OCI-LY7 (cell line): Measurements from ENCODE around the gene WDR48. TPM values are rescaled to one million over a fixed set of nuclear protein-coding genes. Genes with fewer than 3 reads are reported as not detected.

ENCODE experiments used
- BruUV-seq: library from RNA; stranded (reverse); fragments of 400-500 nt; replicated peaks from 2 replicates; lab custom pipeline; 2021; lab: Mats Ljungman, UMichigan
- CTCF ChIA-PET: fragments of 300-600 bp; sonication (Branson Sonifier 250); formaldehyde crosslinking; loops from one replicate; lab custom pipeline; 2022; ENCODE audit warnings: antibody characterized with exemption; ENCODE audit not compliant: unreplicated experiment; lab: Charles Lee
- POLR2A ChIA-PET: fragments of 300-600 bp; sonication (Branson Sonifier 250); formaldehyde crosslinking; loops from one replicate; lab custom pipeline; 2022; ENCODE audit warnings: antibody characterized with exemption; lab: Charles Lee
- DNase-seq: peaks from one replicate; pipeline ENCODE4 v3.0.0-alpha.2; 2015; ENCODE audit warnings: low spot score
- H2AFZ ChIP-seq: fragments of 200-600 bp; sonication (generic), shearing (Covaris generic); 2 replicates; pipeline ENCODE4 v1.6.1; 2014; ENCODE audit warnings: mild to moderate bottlenecking, antibody characterized with exemption, low read length, moderate library complexity
- H3K27ac ChIP-seq: fragments of 200-600 bp; sonication (generic); 2 replicates; pipeline ENCODE4 v1.5.1; 2014; ENCODE audit warnings: mixed run types, low read depth, mild to moderate bottlenecking, moderate library complexity, low read length, inconsistent platforms; ENCODE audit not compliant: poor library complexity, severe bottlenecking
- H3K36me3 ChIP-seq: fragments of 200-600 bp; sonication (generic); 2 replicates; pipeline ENCODE4 v1.6.1; 2014; ENCODE audit warnings: mild to moderate bottlenecking, antibody characterized with exemption, low read length, moderate library complexity, mixed read lengths; ENCODE audit not compliant: insufficient read depth
- H3K4me1 ChIP-seq: fragments of 200-600 bp; sonication (generic); 2 replicates; pipeline ENCODE4 v1.5.1; 2014; ENCODE audit warnings: mild to moderate bottlenecking, low read length; ENCODE audit not compliant: insufficient read depth, poor library complexity, severe bottlenecking
- H3K4me2 ChIP-seq: fragments of 200-600 bp; sonication (generic); 2 replicates; pipeline ENCODE4 v1.6.1; 2014; ENCODE audit warnings: mild to moderate bottlenecking, low read length
- H3K4me3 ChIP-seq: fragments of 200-600 bp; sonication (generic); 2 replicates; pipeline ENCODE4 v1.5.1; 2014; ENCODE audit warnings: mild to moderate bottlenecking, low read depth, low read length; ENCODE audit not compliant: poor library complexity, severe bottlenecking
- H3K79me2 ChIP-seq: fragments of 200-600 bp; sonication (generic); 2 replicates; pipeline ENCODE4 v1.6.1; 2016; ENCODE audit warnings: low read depth, mild to moderate bottlenecking, low read length, moderate library complexity, mixed read lengths; ENCODE audit not compliant: insufficient read depth
- H3K9me2 ChIP-seq: fragments of 200-600 bp; sonication (generic); 2 replicates; pipeline ENCODE4 v1.6.1; 2016; ENCODE audit warnings: mild to moderate bottlenecking, low read length, mixed read lengths; ENCODE audit not compliant: insufficient read depth
- H3K9me3 ChIP-seq: fragments of 200-600 bp; sonication (generic); 2 replicates; pipeline ENCODE4 v1.6.1; 2014; ENCODE audit warnings: mild to moderate bottlenecking, mixed run types, low read length, mixed read lengths
- H4K20me1 ChIP-seq: fragments of 200-600 bp; sonication (generic); 2 replicates; pipeline ENCODE4 v1.6.1; 2014; ENCODE audit warnings: mild to moderate bottlenecking, antibody characterized with exemption, low read length, moderate library complexity, mixed read lengths; ENCODE audit not compliant: insufficient read depth
- CTCF ChIP-seq: fragments of 200-600 bp; sonication (generic); conservative IDR thresholded peaks from 2 replicates; pipeline ENCODE4 v1.5.1; 2014; ENCODE audit warnings: mild to moderate bottlenecking, antibody characterized with exemption, low read length, moderate library complexity, mixed read lengths
- EZH2phosphoT487 ChIP-seq: fragments of 200-600 bp; sonication (generic); IDR thresholded peaks from 2 replicates; pipeline ENCODE4 v1.6.1; 2018; ENCODE audit warnings: low read depth, borderline replicate concordance, mild to moderate bottlenecking, mixed run types, antibody characterized with exemption, low read length, moderate library complexity, mixed read lengths
- intact Hi-C: fragments of 100-400 bp; cut with micrococcal nuclease; formaldehyde crosslinking; loops from one replicate; pipeline ENCODE4 v1.10.0; 2022; ENCODE audit not compliant: unreplicated experiment
- total RNA-seq, 2 experiments: library from RNA; depleted of rRNA in 1 of 2; stranded (reverse); fragments of >200 nt in 1 of 2; shearing (Covaris generic) in 1 of 2; gene quantifications; 2 replicates each; pipeline ENCODE4 v1.2.3, GENCODE V29; 2014 to 2022

Gene WDR48
- total RNA-seq, 2 experiments from 2014 or later = 12.3 to 38.4 TPM

- peaks cover 9% of the 10 kb centered on the region; the same call in 1 of the 2 replicates for H3K9me3 ChIP-seq
- intact Hi-C loops = no loop called here
- H3K4me2 ChIP-seq = no peak overlapping the region
- peaks cover 19% of the 10 kb centered on the region for H3K36me3 ChIP-seq
- no peak overlapping the region for H2AFZ ChIP-seq
- no peaks in the 10 kb centered on the region for H4K20me1 ChIP-seq
- H3K79me2 ChIP-seq = peaks cover 24% of the 10 kb centered on the region; the same call in 1 of the 2 replicates
- no peak for TF ChIP-seq CTCF
- no peak for TF ChIP-seq EZH2phosphoT487
- H3K27ac ChIP-seq = no peak overlapping the region
- ChIA-PET CTCF (no interaction called here), POLR2A (no interaction called here)
- BruUV-seq = no TSS peak
- no peak for DNase-seq
- H3K4me1 ChIP-seq = peaks cover 11% of the 10 kb centered on the region
- H3K9me2 ChIP-seq = no peaks in the 10 kb centered on the region
- no peak overlapping the region for H3K4me3 ChIP-seq
Observed at GRCh38 chr3:39062180-39062579, 10.4 kb downstream of the WDR48 start.

GRCh38 chr3:39063143-39063542, 11.3 kb downstream of the WDR48 start:
- ChIA-PET CTCF (no interaction called here), POLR2A (no interaction called here)
- BruUV-seq = no TSS peak
- Histone ChIP-seq H2AFZ (no peak overlapping the region), H3K27ac (no peak overlapping the region), H3K9me3 (peaks cover 9% of the 10 kb centered on the region; the same call in 1 of the 2 replicates), H3K9me2 (no peaks in the 10 kb centered on the region), H3K4me2 (no peak overlapping the region), H3K36me3 (peaks cover 26% of the 10 kb centered on the region), H3K79me2 (peaks cover 24% of the 10 kb centered on the region; the same call in 1 of the 2 replicates), H4K20me1 (no peaks in the 10 kb centered on the region), H3K4me1 (peaks cover 11% of the 10 kb centered on the region), H3K4me3 (no peak overlapping the region)
- DNase-seq = no peak
- TF ChIP-seq EZH2phosphoT487 = no peak
- no peak for TF ChIP-seq CTCF
- intact Hi-C loops = no loop called here

GRCh38 chr3:39064646-39065045, 12.8 kb downstream of the WDR48 start:
- intact Hi-C loops = no loop called here
- ChIA-PET CTCF (interaction anchor here (0.6 kb wide), 1 partner anchor 76 kb away, joined by 3 read pairs; no protein-coding TSS in a partner anchor), POLR2A (interaction anchor here (1.2 kb wide), 1 partner anchor 16 kb away, joined by 5 read pairs; no protein-coding TSS in a partner anchor)
- H3K9me3 ChIP-seq = peaks cover 9% of the 10 kb centered on the region; the same call in 1 of the 2 replicates
- peaks cover 24% of the 10 kb centered on the region; the same call in 1 of the 2 replicates for H3K79me2 ChIP-seq
- H3K4me2 ChIP-seq = peak overlapping the region; percentile 42
- H3K4me3 ChIP-seq = no peak overlapping the region
- BruUV-seq = no TSS peak
- H3K4me1 ChIP-seq = peaks cover 16% of the 10 kb centered on the region
- TF ChIP-seq CTCF (no peak), EZH2phosphoT487 (no peak)
- peak overlapping the region; percentile 31 for H3K27ac ChIP-seq
- peaks cover 37% of the 10 kb centered on the region for H3K36me3 ChIP-seq
- no peak overlapping the region for H2AFZ ChIP-seq
- no peak for DNase-seq
- no peaks in the 10 kb centered on the region for H4K20me1 ChIP-seq
- no peaks in the 10 kb centered on the region for H3K9me2 ChIP-seq
